ENCODE measurements around the gene TMPO.
"Not testable (repeated sequence)": the region's sequence is repeated elsewhere in the genome, so short reads cannot be mapped to it uniquely, and the experiment has no call there.

Gene TMPO

DNA sequence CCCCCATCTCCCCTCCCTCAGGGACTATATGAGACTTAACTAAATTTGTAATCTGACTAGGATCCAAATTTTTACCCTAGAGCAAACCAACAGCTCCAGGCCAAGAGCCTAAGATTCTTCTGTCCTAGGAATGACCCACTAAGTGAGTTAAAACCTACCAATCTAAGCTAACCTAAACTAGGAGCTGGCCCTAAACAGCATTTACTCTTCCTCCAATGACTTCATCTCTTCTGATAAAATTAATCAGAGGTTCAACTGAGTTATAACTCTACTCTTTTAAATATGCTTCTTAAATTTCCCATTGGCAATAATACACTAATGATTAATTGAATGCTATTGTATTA is 39.9 kb upstream of the TMPO start:
- DNase-seq (ENCODE audit: low spot score): no peak
- H3K4me3 ChIP-seq: no peak overlapping the region
- no peak for TF ChIP-seq CTCF (IDR thresholded peaks at IDR 0.05)
- H3K27ac ChIP-seq: peak overlapping the region in 1 of 2 donors; percentile 80

- DNase-seq (ENCODE audit: low spot score): no peak
- H3K4me3 ChIP-seq: no peak overlapping the region
- H3K27ac ChIP-seq: no peak overlapping the region
- TF ChIP-seq CTCF (IDR thresholded peaks at IDR 0.05): no peak
Observed at GRCh38 chr12:98478606-98479005, 36.8 kb upstream of the TMPO start.

- H3K4me3 ChIP-seq: no peak overlapping the region
- no peak for DNase-seq (ENCODE audit: low spot score)
- H3K27ac ChIP-seq: no peak overlapping the region
- TF ChIP-seq CTCF (IDR thresholded peaks at IDR 0.05): no peak
Observed at GRCh38 chr12:98483621-98484503, 31.5 kb upstream of the TMPO start.

DNA sequence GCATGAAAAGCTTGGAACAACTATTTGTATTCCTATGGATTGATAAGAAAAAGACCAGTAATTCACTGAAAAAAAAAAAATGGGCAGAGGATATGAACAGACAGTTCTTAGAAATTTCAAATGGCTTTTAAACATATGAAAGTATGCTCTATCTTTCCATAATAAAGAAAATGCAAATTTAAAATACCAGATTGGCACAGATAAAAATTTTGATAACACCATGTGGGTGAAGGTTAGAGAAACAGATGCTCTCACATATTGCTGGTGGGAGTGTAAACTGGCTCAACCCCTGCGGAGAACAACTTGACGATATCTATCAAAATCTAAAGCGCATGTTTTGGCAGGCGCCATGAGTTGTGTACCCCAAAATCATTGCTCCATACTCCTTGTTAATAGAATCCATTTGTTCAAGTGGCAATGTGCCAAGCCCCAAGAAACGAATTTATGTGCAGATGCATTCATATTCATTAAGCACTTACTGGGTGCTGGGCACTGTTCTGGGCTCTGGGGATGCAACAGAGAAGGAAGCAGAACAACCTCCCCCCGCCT is 29.5 kb upstream of the TMPO start:
- H3K4me3 ChIP-seq: no peak overlapping the region
- no peak overlapping the region for H3K27ac ChIP-seq
- no peak for DNase-seq (ENCODE audit: low spot score)
- TF ChIP-seq CTCF (IDR thresholded peaks at IDR 0.05): no peak

DNA sequence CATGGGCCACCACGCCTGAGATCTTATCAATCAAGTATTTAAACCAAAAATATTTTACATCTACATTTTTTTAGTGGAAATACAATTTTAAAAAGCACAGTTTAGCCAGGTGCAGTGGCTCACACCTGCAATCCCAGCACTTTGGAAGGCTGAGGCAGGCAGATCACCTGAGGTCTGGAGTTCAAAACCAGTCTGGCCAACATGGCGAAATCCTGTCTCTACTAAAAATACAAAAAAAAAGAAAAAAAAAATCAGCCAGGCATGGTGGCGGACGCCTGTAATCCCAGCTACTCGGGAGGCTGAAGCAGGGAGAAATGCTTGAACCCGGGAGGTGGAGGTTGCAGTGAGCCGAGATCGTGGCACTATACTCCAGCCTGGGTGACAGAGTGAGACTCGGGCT is 27.0 kb upstream of the TMPO start:
- not testable (repeated sequence) for DNase-seq (ENCODE audit: low spot score); H3K27ac ChIP-seq

DNA sequence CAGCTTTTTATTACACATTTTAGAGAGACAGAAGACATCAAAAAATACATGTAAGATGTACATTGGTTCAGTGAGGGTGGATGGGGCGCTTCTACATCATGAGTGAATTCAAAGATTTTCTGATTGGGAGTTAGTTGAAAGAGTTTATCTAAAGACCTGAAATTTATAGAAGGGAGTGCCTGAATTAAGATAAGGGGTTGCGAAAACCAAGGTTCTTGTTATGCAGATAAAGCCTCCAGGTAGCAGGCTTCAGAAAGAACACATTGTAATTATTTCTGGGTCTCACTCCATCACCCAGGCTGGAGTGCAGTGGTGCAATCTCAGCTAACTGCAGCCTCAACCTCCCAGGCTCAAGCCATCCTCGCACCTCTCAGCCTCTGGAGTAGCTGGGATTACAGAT is 26.2 kb upstream of the TMPO start:
- TF ChIP-seq CTCF (IDR thresholded peaks at IDR 0.05): no peak
- no peak overlapping the region for H3K27ac ChIP-seq
- DNase-seq (ENCODE audit: low spot score): no peak
- no peak overlapping the region for H3K4me3 ChIP-seq

More for the DNA sequence above, 27.0 kb upstream of the TMPO start:
- not testable (repeated sequence) for H3K4me3 ChIP-seq

- DNase-seq (ENCODE audit: low spot score): peak; percentile 86
- Histone ChIP-seq H3K4me3 (no peak overlapping the region), H3K27ac (peak overlapping the region; percentile 40 to 46)
- peak; percentile 77 for TF ChIP-seq CTCF (IDR thresholded peaks at IDR 0.05)
Observed at GRCh38 chr12:98490501-98491453, 24.6 kb upstream of the TMPO start.
